HCT116 (cell line): ENCODE data around the gene CLK1. TPM values are rescaled to one million over a fixed set of nuclear protein-coding genes. Genes with fewer than 3 reads are reported as not detected.

ENCODE experiments used
- ATAC-seq: fragments of 200-7000 bp; cut with Tn5 transposase; 2 replicates; pipeline ENCODE4 v1.9.1; 2020; ENCODE audit warnings: mild to moderate bottlenecking, moderate library complexity
- BruUV-seq: library from RNA; stranded (reverse); fragments of 400-500 nt; replicated peaks from 2 replicates; lab custom pipeline; 2021; lab: Mats Ljungman, UMichigan
- CTCF ChIA-PET: fragments of 300-600 bp; sonication (Branson Sonifier 250); formaldehyde crosslinking; loops from one replicate; lab custom pipeline; 2021; ENCODE audit warnings: antibody characterized with exemption; lab: Charles Lee
- POLR2A ChIA-PET: fragments of 300-600, 350-600 bp; sonication (Branson Sonifier 250); formaldehyde crosslinking; loops from one replicate; lab custom pipeline; 2021; ENCODE audit warnings: antibody characterized with exemption; lab: Charles Lee
- RAD21 ChIA-PET, 2 experiments: fragments of 300-600 bp; sonication (Branson Sonifier 250); formaldehyde crosslinking; loops; one replicate each; lab custom pipeline; 2023; ENCODE audit warnings: low total read pairs in 2 of 2; ENCODE audit not compliant: uncharacterized antibody in 2 of 2, unreplicated experiment in 2 of 2, low non-redundant PET in 1 of 2; lab: Charles Lee
- DNase-seq: peaks from one replicate; pipeline ENCODE4 v3.0.0-alpha.2; 2010; ENCODE audit warnings: low read depth, low spot score
- H2AFZ ChIP-seq: fragments of 200-600 bp; shearing (Covaris generic), sonication (generic); 2 replicates; pipeline ENCODE4 v1.6.1; 2017; ENCODE audit warnings: low read depth, mixed run types, mixed read lengths, antibody characterized with exemption, low read length; ENCODE audit not compliant: poor library complexity, severe bottlenecking
- H3K27ac ChIP-seq: 2 replicates; pipeline ENCODE4 v1.5.1; 2012; ENCODE audit warnings: low read depth, low read length
- H3K27me3 ChIP-seq: fragments of 200-600 bp; sonication (generic); 2 replicates; pipeline ENCODE4 v1.6.1; 2016; ENCODE audit warnings: mixed run types, low read length, mixed read lengths; ENCODE audit not compliant: insufficient read depth
- H3K36me3 ChIP-seq, 2 experiments: fragments of 200-500 bp in 1 of 2; fragments of 200-600 bp in 1 of 2; sonication (Bioruptor generic) in 1 of 2; sonication (generic) in 1 of 2; 2 replicates each; pipeline versions ENCODE4 v1.5.1 to v1.6.1; 2014 to 2016; ENCODE audit warnings: low read length in 2 of 2, inconsistent platforms in 1 of 2, mixed read lengths in 1 of 2, mixed run types in 1 of 2; ENCODE audit not compliant: insufficient read depth in 2 of 2, control insufficient read depth in 1 of 2
- H3K4me1 ChIP-seq, 2 experiments: fragments of 200-600 bp in 1 of 2; sonication (generic) in 1 of 2; 2 replicates each; pipeline versions ENCODE4 v1.5.1 to v1.6.1; 2012 to 2017; ENCODE audit warnings: low read length in 2 of 2, inconsistent platforms in 1 of 2, mild to moderate bottlenecking in 1 of 2, mixed read lengths in 1 of 2, mixed run types in 1 of 2, moderate library complexity in 1 of 2; ENCODE audit not compliant: insufficient read depth in 2 of 2, control insufficient read depth in 1 of 2
- H3K4me2 ChIP-seq: fragments of 200-600 bp; sonication (generic); 2 replicates; pipeline ENCODE4 v1.6.1; 2017; ENCODE audit warnings: mixed run types, low read length, mixed read lengths
- H3K4me3 ChIP-seq, 2 experiments: fragments of 200-600 bp in 1 of 2; sonication (generic) in 1 of 2; replicated peaks in 1 of 2; 2 replicates each; pipeline ENCODE4 v1.5.1; 2011 to 2016; ENCODE audit warnings: low read length in 2 of 2, control low read depth in 1 of 2, low read depth in 1 of 2, mild to moderate bottlenecking in 1 of 2, mixed read lengths in 1 of 2, mixed run types in 1 of 2
- H3K79me2 ChIP-seq: fragments of 200-600 bp; sonication (generic); 2 replicates; pipeline ENCODE4 v1.6.1; 2017; ENCODE audit warnings: mild to moderate bottlenecking, mixed run types, low read length, moderate library complexity, mixed read lengths; ENCODE audit not compliant: insufficient read depth
- H3K9ac ChIP-seq: fragments of 200-600 bp; sonication (generic); 2 replicates; pipeline ENCODE4 v1.6.1; 2016; ENCODE audit warnings: low read length, mixed read lengths
- H3K9me2 ChIP-seq: fragments of 200-600 bp; sonication (generic), shearing (Covaris generic); 2 replicates; pipeline ENCODE4 v1.6.1; 2017; ENCODE audit warnings: mixed run types, mild to moderate bottlenecking, moderate library complexity; ENCODE audit not compliant: insufficient read depth
- H3K9me3 ChIP-seq, 2 experiments: fragments of 200-500 bp in 1 of 2; fragments of 200-600 bp in 1 of 2; sonication (Bioruptor generic) in 1 of 2; sonication (generic) in 1 of 2; 2 replicates each; pipeline ENCODE4 v1.6.1; 2014 to 2017; ENCODE audit warnings: low read length in 2 of 2, mixed read lengths in 2 of 2, inconsistent platforms in 1 of 2, low read depth in 1 of 2, mild to moderate bottlenecking in 1 of 2, mixed run types in 1 of 2, moderate library complexity in 1 of 2; ENCODE audit not compliant: control insufficient read depth in 1 of 2, insufficient read depth in 1 of 2
- H4K20me1 ChIP-seq: fragments of 200-600 bp; sonication (generic), shearing (Covaris generic); 2 replicates; pipeline ENCODE4 v1.6.1; 2017; ENCODE audit warnings: mixed run types, mild to moderate bottlenecking, moderate library complexity; ENCODE audit not compliant: insufficient read depth
- EGR1 ChIP-seq: IDR thresholded peaks from 2 replicates; pipeline ENCODE4 v1.6.1; 2012; ENCODE audit warnings: low read depth
- EZH2phosphoT487 ChIP-seq: fragments of 200-600 bp; IDR thresholded peaks from 2 replicates; pipeline ENCODE4 v1.6.1; 2018; ENCODE audit warnings: antibody characterized with exemption, borderline replicate concordance
- FOSL1 ChIP-seq: IDR thresholded peaks from 2 replicates; pipeline ENCODE4 v1.6.1; 2012; ENCODE audit warnings: low read depth
- POLR2AphosphoS5 ChIP-seq: IDR thresholded peaks from 2 replicates; pipeline ENCODE4 v1.6.1; 2011; ENCODE audit warnings: mild to moderate bottlenecking, low read depth, low read length, moderate library complexity
- SP1 ChIP-seq: IDR thresholded peaks from 2 replicates; pipeline ENCODE4 v1.6.1; 2012; ENCODE audit warnings: low read depth
- YY1 ChIP-seq: IDR thresholded peaks from 2 replicates; pipeline ENCODE4 v1.6.1; 2011; ENCODE audit warnings: low read length, low read depth, moderate library complexity, mild to moderate bottlenecking; ENCODE audit not compliant: insufficient replicate concordance; ENCODE audit errors: extremely low read depth
- ZFX ChIP-seq: fragments of 450-650 bp; IDR thresholded peaks from 2 replicates; pipeline ENCODE4 v1.6.1; 2017
- intact Hi-C: fragments of 100-400 bp; cut with micrococcal nuclease; formaldehyde crosslinking; loops from 2 replicates; pipeline ENCODE4 v1.10.0; 2022
- total RNA-seq: library from RNA; stranded (reverse); gene quantifications from one replicate; pipeline ENCODE4 v1.2.1, GENCODE V29; 2021; ENCODE audit not compliant: unreplicated experiment
- TF ChIP-seq, protein P1 (sequence below): IDR thresholded peaks from 2 replicates; pipeline ENCODE4 v1.6.1; 2012
- TF ChIP-seq, protein P2 (sequence below): IDR thresholded peaks from 2 replicates; pipeline ENCODE4 v1.6.1; 2011; ENCODE audit warnings: mild to moderate bottlenecking, low read length, moderate library complexity; ENCODE audit not compliant: insufficient replicate concordance; ENCODE audit errors: extremely low read depth

The CLK1 gene
- total RNA-seq, 1 experiment from 2014 or later = 49.1 TPM

DNA sequence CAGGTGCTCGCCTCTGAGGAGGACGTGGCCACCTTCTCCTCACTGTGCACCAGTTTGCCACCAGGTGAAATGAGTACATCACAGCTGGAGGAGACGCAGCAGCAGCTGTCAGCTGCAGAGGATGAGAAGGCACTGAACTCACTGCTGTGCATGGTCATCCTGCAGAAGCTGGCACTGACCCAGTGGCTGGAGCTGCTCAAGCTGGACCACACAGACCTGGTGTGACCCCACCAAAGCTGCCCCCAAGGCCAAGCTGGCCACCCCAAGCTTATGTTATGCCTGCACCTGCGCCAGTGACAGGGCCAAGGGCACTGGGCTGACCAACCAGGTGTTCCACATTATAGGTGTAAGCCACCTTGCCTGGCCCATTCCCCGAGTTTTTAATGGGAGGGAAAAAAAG, 19.3 kb downstream of the CLK1 start:
- BruUV-seq = no TSS peak
- Histone ChIP-seq H3K4me2 (no peak overlapping the region), H3K36me3 (no peaks in the 10 kb centered on the region), H3K4me1 (no peaks in the 10 kb centered on the region), H2AFZ (no peak overlapping the region), H3K79me2 (no peaks in the 10 kb centered on the region), H3K27ac (no peak overlapping the region), H3K9me3 (no peaks in the 10 kb centered on the region), H3K4me3 (no peak overlapping the region), H4K20me1 (no peaks in the 10 kb centered on the region), H3K27me3 (no peaks in the 10 kb centered on the region), H3K9me2 (no peaks in the 10 kb centered on the region), H3K9ac (no peak overlapping the region)
- ATAC-seq = no peak
- DNase-seq = no peak
- RAD21 ChIA-PET = no interaction called here
- intact Hi-C loops = no loop called here
- TF ChIP-seq EZH2phosphoT487 (no peak), EGR1 (no peak), POLR2AphosphoS5 (no peak), FOSL1 (no peak), YY1 (no peak), SP1 (no peak), ZFX (no peak)
- TF ChIP-seq, protein P1, sequence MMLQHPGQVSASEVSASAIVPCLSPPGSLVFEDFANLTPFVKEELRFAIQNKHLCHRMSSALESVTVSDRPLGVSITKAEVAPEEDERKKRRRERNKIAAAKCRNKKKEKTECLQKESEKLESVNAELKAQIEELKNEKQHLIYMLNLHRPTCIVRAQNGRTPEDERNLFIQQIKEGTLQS = no peak
- TF ChIP-seq, protein P2, sequence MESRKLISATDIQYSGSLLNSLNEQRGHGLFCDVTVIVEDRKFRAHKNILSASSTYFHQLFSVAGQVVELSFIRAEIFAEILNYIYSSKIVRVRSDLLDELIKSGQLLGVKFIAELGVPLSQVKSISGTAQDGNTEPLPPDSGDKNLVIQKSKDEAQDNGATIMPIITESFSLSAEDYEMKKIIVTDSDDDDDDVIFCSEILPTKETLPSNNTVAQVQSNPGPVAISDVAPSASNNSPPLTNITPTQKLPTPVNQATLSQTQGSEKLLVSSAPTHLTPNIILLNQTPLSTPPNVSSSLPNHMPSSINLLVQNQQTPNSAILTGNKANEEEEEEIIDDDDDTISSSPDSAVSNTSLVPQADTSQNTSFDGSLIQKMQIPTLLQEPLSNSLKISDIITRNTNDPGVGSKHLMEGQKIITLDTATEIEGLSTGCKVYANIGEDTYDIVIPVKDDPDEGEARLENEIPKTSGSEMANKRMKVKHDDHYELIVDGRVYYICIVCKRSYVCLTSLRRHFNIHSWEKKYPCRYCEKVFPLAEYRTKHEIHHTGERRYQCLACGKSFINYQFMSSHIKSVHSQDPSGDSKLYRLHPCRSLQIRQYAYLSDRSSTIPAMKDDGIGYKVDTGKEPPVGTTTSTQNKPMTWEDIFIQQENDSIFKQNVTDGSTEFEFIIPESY = no peak
- CTCF ChIA-PET = no interaction called here
- POLR2A ChIA-PET = interaction anchor here (0.9 kb wide), 1 partner anchor 19 kb away, joined by 3 read pairs; the partner anchor contains the start of gene CLK1
